GM10248 (cell line): ENCODE measurements around the gene URAD.

Experiments used
- CTCF ChIA-PET: fragments of 300-600 bp; sonication (Branson Sonifier 250); formaldehyde crosslinking; extraction: SDS; loops from one replicate; lab custom pipeline; 2021; ENCODE audit warnings: antibody characterized with exemption; lab: Yijun Ruan, JAX
- POLR2A ChIA-PET: fragments of 350-650 bp; sonication (Branson Sonifier 250); formaldehyde crosslinking; extraction: SDS; loops from one replicate; lab custom pipeline; 2020; ENCODE audit warnings: antibody characterized with exemption; lab: Yijun Ruan, JAX
- DNase-seq: peaks from one replicate; pipeline ENCODE4 v3.0.0; 2012; ENCODE audit errors: extremely low spot score
- CTCF ChIP-seq: IDR thresholded peaks from 2 replicates; pipeline ENCODE4 v1.5.1; 2012; ENCODE audit warnings: mild to moderate bottlenecking, low read depth; ENCODE audit errors: extremely low read depth, missing control alignments, control extremely low read depth

Gene URAD

GRCh38 chr13:28031220-28031895 is 42.9 kb upstream of the URAD start:
- POLR2A ChIA-PET: no interaction called here
- no peak for TF ChIP-seq CTCF
- CTCF ChIA-PET: interaction anchor here (1.0 to 2.0 kb wide), 5 partner anchors 10 to 24 kb away, joined by 3 to 6 read pairs (median 4); no protein-coding TSS in a partner anchor
- peak; percentile 65 for DNase-seq

DNA sequence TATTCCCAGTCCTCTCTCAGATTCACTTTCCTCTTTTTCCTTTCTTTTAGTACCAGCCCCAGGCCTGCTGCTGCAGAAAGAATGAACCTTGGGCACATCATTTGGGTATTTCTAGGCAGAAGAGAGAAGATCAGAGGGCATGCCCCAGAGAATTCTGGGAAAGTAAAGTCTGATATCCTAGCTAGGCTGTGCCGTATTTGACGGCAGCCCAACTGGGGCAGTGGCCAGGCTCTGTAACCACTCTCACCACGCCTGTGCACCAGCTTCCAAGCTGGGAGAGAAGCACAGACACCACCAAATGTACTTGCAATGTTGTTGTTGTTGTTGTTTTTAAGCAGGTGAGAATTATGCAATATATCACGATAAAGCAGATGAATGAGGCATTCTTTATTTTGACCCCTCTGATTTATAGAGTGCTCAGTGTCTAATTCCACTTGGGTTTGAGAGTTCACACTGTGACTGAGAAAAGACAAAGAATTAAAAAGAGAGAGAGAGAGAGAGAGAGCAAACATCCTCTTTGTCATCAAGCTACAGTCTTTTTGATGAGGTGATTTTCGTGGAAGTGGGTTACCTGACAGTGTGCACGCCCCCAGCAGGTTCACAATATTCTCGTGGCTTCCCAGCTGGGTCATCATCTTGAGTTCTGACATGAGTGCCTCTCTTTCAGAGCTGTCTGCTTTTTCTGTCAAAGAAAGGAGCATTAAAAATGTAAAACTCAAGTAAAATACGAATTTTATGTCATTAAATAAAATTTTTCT is 39.3 kb upstream of the URAD start:
- CTCF ChIA-PET: interaction anchor here (1.0 to 1.2 kb wide), 2 partner anchors 10 to 666 kb away, joined by 3 to 4 read pairs; no protein-coding TSS in a partner anchor

DNA sequence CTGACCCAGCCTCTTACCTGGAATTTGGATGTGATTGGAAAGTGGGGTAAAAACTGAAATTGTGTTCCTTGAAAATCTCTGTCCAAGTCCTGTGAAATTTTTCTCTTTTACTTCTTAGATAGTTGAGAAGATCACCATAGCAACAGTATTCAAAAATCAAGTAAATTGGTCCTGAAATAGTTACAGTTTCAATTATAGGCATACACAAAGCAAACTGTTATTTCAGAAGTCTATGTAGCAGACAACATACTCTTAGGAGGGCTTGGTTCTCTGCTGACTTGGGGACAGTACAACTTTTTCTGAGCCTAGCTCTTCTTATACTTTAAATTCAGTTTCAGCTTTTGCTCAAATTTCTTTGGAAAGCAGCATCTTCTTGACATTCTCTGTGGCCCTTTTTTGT is 38.6 kb upstream of the URAD start:
- ChIA-PET POLR2A (interaction anchor here (0.6 kb wide), 1 partner anchor 18 kb away, joined by 3 read pairs; no protein-coding TSS in a partner anchor), CTCF (interaction anchor here (1.0 kb wide), 1 partner anchor 9 kb away, joined by 4 read pairs; no protein-coding TSS in a partner anchor)
- TF ChIP-seq CTCF: no peak
- DNase-seq: no peak

More for the DNA sequence above, 39.3 kb upstream of the URAD start:
- TF ChIP-seq CTCF: no peak
- no peak for DNase-seq
- POLR2A ChIA-PET: interaction anchor here (0.6 to 0.7 kb wide), 2 partner anchors 18 to 641 kb away, joined by 3 read pairs; no protein-coding TSS in a partner anchor

DNA sequence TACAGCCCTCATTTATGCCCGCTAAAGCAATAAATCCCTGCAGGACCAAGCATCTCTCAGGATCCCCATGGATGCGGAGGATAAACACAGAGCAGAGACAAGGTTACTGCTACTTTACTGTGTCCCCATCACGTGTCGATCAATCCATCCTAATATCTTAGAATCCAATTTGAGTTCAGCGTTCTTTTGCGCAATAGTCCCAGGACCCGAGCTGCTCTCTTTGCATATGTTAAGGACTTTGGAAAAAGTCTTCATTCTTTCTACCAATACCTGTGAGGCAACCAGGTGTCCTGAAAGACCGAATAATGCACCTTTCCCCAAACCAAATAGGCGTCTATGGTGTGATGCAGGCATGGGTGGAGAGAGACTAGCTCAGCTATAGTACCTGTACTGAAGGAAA is 38.0 kb upstream of the URAD start:
- POLR2A ChIA-PET: no interaction called here
- DNase-seq: no peak
- CTCF ChIA-PET: interaction anchor here (1.0 kb wide), 1 partner anchor 9 kb away, joined by 4 read pairs; no protein-coding TSS in a partner anchor
- no peak for TF ChIP-seq CTCF

DNA sequence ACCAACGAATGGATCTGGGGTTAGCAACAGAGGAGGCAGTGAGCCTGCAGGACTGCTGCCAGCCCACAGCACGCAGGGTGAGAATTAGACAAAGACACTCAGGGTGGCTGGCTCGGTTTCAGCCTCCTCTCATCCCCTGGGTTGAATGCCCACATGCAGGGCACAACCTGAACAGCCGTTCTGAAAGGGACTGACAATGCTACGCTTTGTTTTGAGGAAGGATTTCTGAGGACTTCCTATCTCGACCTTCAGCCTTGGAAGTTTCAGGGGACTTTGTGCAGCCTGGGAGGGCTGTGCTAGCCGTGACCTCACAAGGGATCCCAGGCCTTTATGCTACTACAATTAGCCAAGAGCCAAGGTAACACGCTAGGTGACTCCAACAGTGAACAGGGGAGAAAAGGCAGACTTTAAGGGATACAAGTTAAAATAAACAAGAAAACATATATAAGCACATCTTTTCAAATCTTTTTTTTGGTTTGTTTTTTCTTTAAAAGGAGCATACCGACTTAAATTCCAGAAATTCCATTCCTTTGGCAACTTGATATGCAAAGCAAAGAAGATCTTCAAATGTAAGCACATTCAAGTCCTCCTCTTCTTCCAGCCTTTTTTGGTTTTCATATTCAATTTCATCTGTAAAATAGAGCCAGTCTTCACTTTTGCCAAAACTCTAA is 34.5 kb upstream of the URAD start:
- ChIA-PET CTCF (no interaction called here), POLR2A (no interaction called here)
- DNase-seq: no peak
- no peak for TF ChIP-seq CTCF

- ChIA-PET CTCF (interaction anchor here (1.1 to 3.1 kb wide), 2 partner anchors 10 to 30 kb away, joined by 3 to 16 read pairs; no protein-coding TSS in a partner anchor), POLR2A (no interaction called here)
- TF ChIP-seq CTCF: no peak
- DNase-seq: no peak
Observed at GRCh38 chr13:28014301-28014700, 25.8 kb upstream of the URAD start.
